B cell (primary cell): ENCODE measurements around the gene EXOC3.

Experiments
- EZH2 ChIP-seq: IDR thresholded peaks from 2 replicates; pipeline ENCODE4 v1.6.1; 2012; ENCODE audit warnings: borderline replicate concordance, low read depth, mild to moderate bottlenecking, moderate library complexity, low read length; ENCODE audit not compliant: insufficient read depth, poor library complexity, severe bottlenecking
- TF ChIP-seq, protein P1 (sequence below): fragments of 200-600 bp; IDR thresholded peaks from one replicate; pipeline ENCODE4 v1.8.0; 2022; ENCODE audit warnings: antibody characterized with exemption, mild to moderate bottlenecking

DNA sequence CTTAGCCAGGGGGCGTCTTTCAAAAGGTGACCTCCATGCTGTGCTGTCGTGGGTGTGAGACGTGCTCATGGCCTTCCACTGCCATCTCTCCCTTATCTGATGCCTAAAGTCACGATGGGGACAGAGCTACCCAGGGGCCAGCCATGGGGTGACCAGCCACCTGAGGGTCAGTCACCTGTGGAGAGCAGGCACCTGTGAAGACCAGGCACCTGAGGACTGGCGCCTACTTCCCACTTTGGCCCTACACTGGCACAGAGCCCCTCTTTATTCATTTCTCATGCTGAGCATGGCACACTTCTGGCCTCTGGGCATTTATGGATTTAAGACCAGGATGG, 6.4 kb upstream of the EXOC3 start:
- TF ChIP-seq, protein P1, sequence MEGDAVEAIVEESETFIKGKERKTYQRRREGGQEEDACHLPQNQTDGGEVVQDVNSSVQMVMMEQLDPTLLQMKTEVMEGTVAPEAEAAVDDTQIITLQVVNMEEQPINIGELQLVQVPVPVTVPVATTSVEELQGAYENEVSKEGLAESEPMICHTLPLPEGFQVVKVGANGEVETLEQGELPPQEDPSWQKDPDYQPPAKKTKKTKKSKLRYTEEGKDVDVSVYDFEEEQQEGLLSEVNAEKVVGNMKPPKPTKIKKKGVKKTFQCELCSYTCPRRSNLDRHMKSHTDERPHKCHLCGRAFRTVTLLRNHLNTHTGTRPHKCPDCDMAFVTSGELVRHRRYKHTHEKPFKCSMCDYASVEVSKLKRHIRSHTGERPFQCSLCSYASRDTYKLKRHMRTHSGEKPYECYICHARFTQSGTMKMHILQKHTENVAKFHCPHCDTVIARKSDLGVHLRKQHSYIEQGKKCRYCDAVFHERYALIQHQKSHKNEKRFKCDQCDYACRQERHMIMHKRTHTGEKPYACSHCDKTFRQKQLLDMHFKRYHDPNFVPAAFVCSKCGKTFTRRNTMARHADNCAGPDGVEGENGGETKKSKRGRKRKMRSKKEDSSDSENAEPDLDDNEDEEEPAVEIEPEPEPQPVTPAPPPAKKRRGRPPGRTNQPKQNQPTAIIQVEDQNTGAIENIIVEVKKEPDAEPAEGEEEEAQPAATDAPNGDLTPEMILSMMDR, result no peak
- no peak for TF ChIP-seq EZH2
